HG02678 (cell line): ENCODE data around the gene AKTIP.
"Not testable (repeated sequence)": the region's sequence is repeated elsewhere in the genome, so short reads cannot be mapped to it uniquely, and the experiment has no call there.

Experiments
- ATAC-seq: cut with Tn5 transposase; IDR thresholded peaks from one replicate; pipeline ENCODE4 v1.9.1; 2021; ENCODE audit warnings: mild to moderate bottlenecking, moderate library complexity; ENCODE audit not compliant: unreplicated experiment

AKTIP gene

DNA sequence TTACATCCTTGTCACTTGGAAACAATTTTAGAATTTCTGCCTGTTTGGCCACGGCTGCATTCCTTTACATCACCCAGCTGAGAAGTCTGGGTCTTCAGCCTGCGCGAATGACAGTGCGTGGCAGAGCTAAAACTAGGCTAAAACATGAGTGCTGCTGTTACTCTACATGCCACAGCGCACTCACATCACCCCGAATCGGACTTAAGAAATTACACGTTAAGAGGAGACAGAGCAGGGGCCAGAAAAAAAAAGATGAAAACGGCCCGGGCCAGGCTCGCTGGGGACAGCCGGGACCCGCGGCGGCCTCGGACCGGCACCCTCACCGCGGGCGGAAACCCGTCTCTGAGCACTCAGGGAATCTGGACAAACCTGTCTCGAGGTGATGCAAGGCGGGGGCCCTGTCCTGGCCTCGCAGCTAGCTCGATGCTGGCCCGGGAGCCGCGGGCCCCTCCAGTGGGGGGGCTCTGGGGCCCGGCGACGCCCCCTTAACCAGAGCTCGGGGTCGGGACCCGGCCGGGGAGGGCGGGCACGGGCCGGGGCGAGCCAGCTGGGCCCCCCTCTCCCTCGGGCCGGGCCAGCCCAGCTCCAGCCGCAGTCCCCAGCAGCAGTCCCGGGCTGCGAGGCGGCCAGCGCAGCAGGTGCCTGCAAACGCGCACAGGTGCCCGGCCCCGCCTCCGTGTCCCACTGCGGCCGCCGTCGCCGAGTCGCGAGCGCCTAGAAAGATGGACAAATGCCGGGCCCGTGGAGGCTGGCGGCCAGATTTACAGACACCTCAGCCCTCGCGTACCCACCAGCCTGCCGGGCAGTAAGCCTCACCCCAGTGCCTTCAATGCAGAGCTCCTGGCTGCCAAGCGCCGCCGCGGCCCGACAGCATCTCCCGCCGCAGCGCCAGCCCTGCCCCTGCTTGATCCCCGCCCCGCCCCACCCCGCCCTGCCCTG lies at the start of gene AKTIP:
TSS of gene AKTIP (minus strand) at position 879 of the 939 bp plus-strand sequence. CDS start 2,950 bp downstream, outside the sequence.
- peak; percentile 27 for ATAC-seq

- peak; percentile 82 for ATAC-seq
These were observed 47.1 kb upstream of the AKTIP start for GRCh38 chr16:53549970-53550690.

DNA sequence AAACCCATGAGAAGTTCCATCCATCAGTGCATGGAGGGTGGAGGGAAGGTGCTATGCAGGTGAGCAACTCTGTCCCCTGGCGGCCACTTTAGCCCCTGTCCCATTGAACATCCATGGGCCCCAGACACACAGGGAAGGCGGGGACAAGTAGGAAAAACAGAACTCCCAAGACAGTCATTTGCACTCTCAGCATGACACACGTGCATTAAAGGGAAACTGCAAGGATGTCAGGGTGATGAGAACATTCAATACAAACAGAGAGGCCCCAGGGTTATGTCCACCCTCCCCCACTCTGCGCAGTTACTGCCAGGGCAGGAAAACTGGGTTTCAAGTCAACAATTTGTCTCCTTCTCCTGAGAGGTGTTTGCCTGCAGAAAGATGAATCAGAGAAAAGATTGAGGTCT lies 44.0 kb upstream of the AKTIP start:
- ATAC-seq: no peak

DNA sequence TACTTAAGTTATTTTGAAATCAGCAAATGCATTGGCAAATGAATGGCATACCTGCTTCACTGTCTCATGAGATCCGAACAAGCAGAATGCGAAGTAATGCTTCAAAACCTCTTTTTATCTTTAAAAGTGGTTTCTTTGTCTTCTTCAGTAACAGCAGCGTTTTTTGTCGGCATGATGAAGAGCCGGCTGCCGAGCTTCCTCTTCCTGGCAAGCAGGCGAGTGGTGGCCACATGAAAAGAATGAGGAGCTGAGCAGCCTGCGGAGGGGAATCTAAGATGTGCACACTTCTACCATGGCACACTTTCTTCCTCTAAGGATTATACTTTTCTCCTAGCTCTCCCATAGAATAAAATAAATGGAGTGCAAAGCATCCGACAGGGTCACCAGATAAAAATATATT lies 42.4 kb upstream of the AKTIP start:
- no peak for ATAC-seq

GRCh38 chr16:53542283-53542682 lies 39.3 kb upstream of the AKTIP start:
- no peak for ATAC-seq

DNA sequence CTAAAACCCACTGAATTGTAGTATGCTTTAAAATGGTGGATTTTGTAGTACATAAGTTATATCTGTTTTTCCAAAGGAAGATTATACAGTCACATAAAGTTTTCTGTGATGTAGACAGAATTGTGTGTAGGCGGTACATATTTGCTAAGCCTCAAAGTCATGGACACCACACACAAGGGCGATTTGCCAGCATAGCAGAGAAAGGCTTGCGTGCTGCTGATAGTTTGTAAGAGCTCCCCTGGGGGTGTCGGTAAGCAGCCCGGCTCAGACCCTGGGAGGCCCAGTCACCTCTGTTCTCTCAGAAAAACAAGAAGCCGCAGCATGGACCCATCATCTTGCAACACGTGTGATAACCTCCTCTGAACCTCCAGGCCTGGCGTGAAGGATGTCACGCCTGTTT lies 38.3 kb upstream of the AKTIP start:
- no peak for ATAC-seq

DNA sequence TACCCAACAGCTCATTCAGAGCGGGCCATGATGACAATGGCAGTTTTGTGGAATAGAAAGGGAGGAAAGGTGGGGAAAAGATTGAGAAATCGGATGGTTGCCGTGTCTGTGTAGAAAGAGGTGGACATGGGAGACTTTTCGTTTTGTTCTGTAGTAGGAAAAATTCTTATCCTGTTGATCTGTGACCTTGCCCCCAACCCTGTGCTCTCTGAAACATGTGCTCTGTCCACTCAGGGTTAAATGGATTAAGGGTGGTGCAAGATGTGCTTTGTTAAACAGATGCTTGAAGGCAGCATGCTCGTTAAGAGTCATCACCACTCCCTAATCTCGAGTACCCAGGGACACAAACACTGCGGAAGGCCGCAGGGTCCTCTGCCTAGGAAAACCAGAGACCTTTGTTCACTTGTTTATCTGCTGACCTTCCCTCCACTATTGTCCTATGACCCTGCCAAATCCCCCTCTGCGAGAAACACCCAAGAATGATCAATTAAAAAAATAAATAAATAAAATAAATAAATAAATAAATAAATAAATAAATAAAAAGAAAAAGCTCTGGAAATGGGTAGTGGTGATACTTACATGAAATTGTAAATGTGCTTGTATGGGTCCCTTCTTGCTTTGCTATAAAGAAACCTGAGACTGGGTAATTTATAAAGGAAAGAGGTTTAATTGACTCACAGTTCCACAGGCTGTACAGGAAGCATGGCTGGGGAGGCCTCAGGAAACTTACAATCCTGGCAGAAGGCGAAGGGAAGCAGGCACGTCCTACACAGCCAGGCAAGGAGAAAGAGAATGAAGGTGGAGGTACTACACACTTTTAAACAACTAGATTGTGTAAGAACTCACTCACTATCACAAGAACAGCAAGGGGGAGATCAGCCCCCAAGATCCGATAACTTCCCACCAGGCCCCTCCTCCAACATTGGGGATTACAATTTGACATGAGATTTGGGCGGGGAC lies 37.0 kb upstream of the AKTIP start:
- ATAC-seq: not testable (repeated sequence)

GRCh38 chr16:53539346-53539745 lies 36.3 kb upstream of the AKTIP start:
- not testable (repeated sequence) for ATAC-seq

GRCh38 chr16:53537626-53538025 lies 34.6 kb upstream of the AKTIP start:
- no peak for ATAC-seq

DNA sequence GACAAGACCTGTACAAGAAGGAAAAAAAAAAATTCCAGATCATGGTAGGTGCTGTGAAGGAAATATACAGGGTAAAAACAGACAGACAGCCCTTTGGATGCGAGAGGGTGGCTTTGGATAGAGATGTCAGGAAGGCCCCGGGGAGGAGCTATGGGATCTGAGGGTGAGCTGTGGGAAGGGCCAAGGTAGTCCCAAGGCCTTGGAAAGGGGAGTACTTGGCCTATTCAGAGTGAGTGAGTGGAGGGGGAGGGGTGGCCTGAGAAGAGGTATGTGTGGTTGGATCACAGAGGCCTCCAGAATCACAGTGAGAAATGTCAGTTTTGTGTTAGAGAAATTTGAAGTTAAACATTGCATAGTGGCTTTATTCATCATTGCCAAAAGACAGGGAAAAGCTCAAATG lies 31.2 kb upstream of the AKTIP start:
- ATAC-seq: no peak

DNA sequence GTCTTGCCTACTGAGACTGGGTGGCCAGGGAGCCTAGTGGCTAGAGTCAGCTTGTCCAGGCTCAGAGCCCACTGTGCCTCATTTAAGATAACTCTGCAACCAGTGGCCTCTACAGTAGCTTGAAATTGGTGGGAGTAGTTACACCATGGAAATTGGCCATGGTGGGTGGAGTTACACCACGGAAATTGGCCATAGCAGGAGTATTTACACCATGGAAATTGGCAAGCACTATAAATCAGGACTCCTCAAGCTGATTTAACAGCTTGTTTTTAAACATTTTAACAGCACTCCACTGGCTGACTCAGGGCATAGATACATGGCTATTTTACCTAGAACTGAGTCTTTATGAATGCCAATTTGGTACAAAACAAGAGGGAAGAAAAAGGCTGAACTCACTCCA lies 27.7 kb upstream of the AKTIP start:
- no peak for ATAC-seq

DNA sequence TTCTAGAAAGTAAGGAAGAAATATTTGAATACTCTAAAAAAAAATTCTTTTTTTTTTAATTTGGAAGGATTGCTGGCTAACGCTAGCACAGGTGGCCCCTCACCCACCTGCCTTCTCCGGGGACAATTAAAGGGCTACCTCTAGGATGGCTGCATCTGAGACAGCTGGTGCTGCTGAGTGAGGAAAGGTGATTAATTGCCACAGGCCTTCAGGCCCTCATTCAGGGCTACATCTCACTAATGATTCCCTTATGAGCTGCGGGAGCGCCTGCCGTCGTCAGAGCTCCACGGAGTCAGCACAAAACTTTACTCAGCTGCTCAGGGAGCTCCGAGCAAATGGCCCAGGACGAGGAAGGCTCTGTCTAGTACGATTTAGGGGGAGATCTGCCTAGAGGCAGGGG lies 27.0 kb upstream of the AKTIP start:
- no peak for ATAC-seq

- ATAC-seq: no peak
These were observed 26.5 kb upstream of the AKTIP start for GRCh38 chr16:53529513-53529912.

- no peak for ATAC-seq
These were observed 25.8 kb upstream of the AKTIP start for GRCh38 chr16:53528797-53529196.

GRCh38 chr16:53523971-53524548 lies 21.1 kb upstream of the AKTIP start:
- ATAC-seq: no peak

DNA sequence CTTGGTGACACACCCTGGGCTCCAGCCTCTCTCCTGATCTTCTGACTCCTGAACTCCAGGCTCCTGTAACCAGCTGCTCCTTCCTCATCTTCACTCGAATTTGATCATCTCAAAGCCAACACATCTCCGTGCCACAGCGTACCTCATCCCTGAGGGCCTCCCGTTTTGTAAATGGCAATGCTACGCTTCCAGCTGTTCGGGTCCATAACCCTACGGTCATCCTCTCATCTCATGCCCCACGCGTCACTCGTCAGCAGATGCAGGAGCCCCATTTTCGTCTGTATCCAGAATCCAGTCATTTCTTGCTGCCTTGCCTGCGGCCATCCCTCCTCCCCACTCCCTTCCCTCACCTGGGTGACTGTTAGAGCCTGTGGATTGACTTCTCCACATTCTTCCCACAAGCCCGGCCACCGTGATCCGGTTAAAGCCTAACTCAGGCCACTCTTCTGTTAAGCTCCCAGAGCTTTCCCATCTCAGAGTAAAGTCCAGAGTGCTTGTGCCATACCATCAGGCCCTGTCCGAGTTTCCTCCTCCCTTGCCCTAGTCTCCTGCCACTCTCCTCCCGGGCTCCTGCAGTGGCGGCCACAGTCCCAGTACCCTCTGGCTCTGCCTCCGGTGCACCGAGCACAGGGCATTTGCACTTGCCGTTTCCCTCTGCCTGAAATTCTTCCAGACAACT lies 20.3 kb upstream of the AKTIP start:
- ATAC-seq: no peak

- ATAC-seq: no peak
These were observed 16.5 kb upstream of the AKTIP start for GRCh38 chr16:53519417-53520091.

GRCh38 chr16:53518550-53519416 lies 15.8 kb upstream of the AKTIP start:
- peak; percentile 99 for ATAC-seq
